BJ (cell line): ENCODE data around the gene RUNX2. TPM values are rescaled to one million over a fixed set of nuclear protein-coding genes. Genes with fewer than 3 reads are reported as not detected.

Experiments used
- CTCF ChIA-PET: fragments of 350-600 bp; formaldehyde crosslinking; extraction: SDS; loops from one replicate; lab custom pipeline; 2021; ENCODE audit warnings: antibody characterized with exemption, inconsistent platforms; lab: Yijun Ruan, JAX
- POLR2A ChIA-PET: fragments of 300-600 bp; sonication (Branson Sonifier 250); formaldehyde crosslinking; extraction: SDS; loops from one replicate; lab custom pipeline; 2021; ENCODE audit warnings: antibody characterized with exemption; lab: Charles Lee
- DNase-seq: peaks from one replicate; pipeline ENCODE4 v3.0.0-alpha.2; 2011; ENCODE audit warnings: low read depth
- H3K27me3 ChIP-seq: 2 replicates; pipeline ENCODE4 v1.6.0; 2011; ENCODE audit warnings: low read length; ENCODE audit not compliant: control insufficient read depth, insufficient read depth
- H3K36me3 ChIP-seq: 2 replicates; pipeline ENCODE4 v1.5.1; 2011; ENCODE audit warnings: low read length; ENCODE audit not compliant: control insufficient read depth, insufficient read depth
- H3K4me3 ChIP-seq: 2 replicates; pipeline ENCODE4 v1.5.1; 2011; ENCODE audit warnings: low read depth, mild to moderate bottlenecking, control low read depth, low read length
- polyA plus RNA-seq: library from polyadenylated mRNA; depleted of rRNA; stranded (reverse); fragments of >200 nt; gene quantifications from 2 replicates; pipeline ENCODE4 v1.2.3, GENCODE V29; 2011; rRNA removed
- TF ChIP-seq, protein P1 (sequence below): IDR thresholded peaks from 2 replicates; pipeline ENCODE4 v1.5.1; 2011; ENCODE audit warnings: low read depth, mild to moderate bottlenecking, control low read depth, inconsistent platforms, low read length, moderate library complexity; ENCODE audit not compliant: insufficient read depth

Gene RUNX2
- polyA plus RNA-seq, 1 experiment, result 1.5 TPM

DNA sequence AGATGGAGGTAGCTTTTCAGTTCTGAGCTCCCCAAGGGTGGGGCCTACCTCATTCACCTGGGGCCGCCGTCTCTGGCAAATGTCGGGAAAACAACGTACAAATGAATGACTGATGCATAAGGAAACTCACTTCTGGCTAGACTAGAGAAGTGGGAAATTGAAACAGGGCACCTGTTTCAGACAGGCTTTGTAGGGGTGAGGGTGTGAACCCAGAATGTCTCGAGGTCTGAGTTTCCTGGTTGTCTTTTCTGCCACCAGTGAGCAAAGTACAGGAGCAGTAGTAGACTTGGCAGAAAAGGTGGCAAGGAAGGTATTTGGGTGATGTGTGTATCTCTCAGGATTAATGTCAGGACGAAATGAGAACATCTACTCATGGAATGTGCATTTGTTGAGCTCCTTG, 379.0 kb downstream of the RUNX2 start:
- Histone ChIP-seq H3K36me3 (no peaks in the 10 kb centered on the region), H3K4me3 (no peak overlapping the region), H3K27me3 (no peaks in the 10 kb centered on the region)
- TF ChIP-seq, protein P1, sequence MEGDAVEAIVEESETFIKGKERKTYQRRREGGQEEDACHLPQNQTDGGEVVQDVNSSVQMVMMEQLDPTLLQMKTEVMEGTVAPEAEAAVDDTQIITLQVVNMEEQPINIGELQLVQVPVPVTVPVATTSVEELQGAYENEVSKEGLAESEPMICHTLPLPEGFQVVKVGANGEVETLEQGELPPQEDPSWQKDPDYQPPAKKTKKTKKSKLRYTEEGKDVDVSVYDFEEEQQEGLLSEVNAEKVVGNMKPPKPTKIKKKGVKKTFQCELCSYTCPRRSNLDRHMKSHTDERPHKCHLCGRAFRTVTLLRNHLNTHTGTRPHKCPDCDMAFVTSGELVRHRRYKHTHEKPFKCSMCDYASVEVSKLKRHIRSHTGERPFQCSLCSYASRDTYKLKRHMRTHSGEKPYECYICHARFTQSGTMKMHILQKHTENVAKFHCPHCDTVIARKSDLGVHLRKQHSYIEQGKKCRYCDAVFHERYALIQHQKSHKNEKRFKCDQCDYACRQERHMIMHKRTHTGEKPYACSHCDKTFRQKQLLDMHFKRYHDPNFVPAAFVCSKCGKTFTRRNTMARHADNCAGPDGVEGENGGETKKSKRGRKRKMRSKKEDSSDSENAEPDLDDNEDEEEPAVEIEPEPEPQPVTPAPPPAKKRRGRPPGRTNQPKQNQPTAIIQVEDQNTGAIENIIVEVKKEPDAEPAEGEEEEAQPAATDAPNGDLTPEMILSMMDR, result no peak
- POLR2A ChIA-PET, result no interaction called here
- no peak for DNase-seq
- CTCF ChIA-PET, result no interaction called here

DNA sequence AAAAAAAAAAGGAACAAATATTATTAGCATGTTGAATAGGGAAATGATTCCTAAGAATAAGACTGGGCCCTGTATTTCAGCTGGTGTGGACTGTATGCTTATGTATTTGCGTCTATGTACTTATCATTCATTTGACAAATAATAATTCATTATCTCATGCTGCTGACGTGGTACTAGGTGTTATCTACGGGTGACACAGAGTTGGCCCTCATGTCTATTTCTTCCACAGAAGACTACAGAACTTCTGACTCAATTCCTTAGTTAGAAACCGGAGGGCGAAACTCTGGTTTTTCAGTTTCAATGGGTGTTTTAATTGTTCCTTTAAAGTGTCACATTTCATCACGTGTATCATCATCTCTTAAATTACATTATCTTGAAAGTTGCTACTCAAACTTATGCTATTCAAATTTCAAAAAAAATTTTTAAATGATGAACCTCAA, 381.7 kb downstream of the RUNX2 start:
- no peak for DNase-seq
- Histone ChIP-seq H3K4me3 (no peak overlapping the region), H3K36me3 (no peaks in the 10 kb centered on the region), H3K27me3 (no peaks in the 10 kb centered on the region)
- POLR2A ChIA-PET, result no interaction called here
- TF ChIP-seq, protein P1, result no peak
- CTCF ChIA-PET, result no interaction called here

DNA sequence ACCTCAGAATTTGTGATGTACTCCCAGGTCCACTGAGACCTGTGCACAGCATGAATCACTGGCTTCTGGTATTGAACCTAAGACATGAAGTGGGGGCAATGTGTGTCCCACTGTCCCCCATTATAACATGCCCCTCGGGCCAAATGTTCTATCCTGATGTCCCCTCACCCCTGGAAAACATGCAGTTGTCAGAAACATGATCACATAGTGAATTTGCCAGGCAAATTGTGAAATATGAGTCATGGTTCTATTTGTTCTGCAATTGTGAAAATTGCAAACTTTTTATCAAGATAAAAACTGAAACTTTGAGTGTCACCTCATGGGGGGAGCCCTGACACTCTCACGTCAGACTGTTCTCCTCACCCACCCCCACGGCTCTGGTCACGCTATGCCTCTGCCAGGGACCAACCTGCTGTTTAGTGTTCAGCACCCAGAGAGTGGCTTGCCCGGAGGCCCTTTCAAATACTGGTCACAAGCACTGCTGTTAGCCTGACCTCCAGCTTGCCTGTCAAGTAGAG, 382.2 kb downstream of the RUNX2 start:
- H3K27me3 ChIP-seq, result no peaks in the 10 kb centered on the region
- ChIA-PET POLR2A (no interaction called here), CTCF (interaction anchor here (0.6 to 1.0 kb wide), 2 partner anchors 64 to 277 kb away, joined by 3 read pairs; no protein-coding TSS in a partner anchor)
- no peak for DNase-seq
- TF ChIP-seq, protein P1, result no peak
- H3K36me3 ChIP-seq, result no peaks in the 10 kb centered on the region
- H3K4me3 ChIP-seq, result no peak overlapping the region

DNA sequence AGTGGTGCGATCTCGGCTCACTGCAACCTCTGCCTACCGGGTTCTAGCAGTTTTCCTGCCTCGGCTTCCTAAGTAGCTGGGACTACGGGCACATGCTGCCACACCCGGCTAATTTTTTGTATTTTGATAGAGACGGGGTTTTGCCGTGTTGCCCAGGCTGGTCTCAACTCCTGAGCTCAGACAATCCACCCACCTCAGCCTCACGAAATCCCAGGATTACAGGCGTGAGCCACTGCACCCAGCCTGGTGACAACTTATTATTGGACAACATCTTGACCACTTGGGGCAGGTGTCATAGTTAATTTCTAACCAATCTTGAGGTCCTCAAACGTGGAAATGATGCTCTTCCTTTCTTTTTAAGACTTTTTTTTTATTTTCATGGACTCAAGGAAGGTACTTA, 383.9 kb downstream of the RUNX2 start:
- TF ChIP-seq, protein P1, result no peak
- CTCF ChIA-PET, result interaction anchor here (1.3 to 1.4 kb wide), 2 partner anchors 291 to 1236 kb away, joined by 3 read pairs; no protein-coding TSS in a partner anchor
- Histone ChIP-seq H3K4me3 (no peak overlapping the region), H3K36me3 (no peaks in the 10 kb centered on the region), H3K27me3 (no peaks in the 10 kb centered on the region)
- POLR2A ChIA-PET, result no interaction called here
- no peak for DNase-seq

DNA sequence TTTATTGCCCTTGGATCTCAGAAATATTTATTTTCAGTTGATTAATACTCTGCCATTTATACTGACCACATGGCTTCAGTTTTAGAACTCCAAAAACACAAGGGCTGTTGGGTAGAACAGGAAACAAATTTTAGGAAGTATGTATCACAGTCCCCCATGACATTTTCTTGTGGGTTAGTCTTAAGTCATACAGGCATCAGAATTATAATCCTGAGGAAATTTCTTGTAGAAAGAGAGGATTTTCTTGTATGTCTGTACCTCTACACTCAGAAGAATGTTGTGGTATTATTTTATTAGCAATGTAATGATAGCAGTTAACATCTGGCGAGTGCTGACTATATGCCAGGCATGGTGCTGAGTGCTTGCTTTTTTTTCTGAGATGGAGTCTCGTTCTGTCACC, 384.7 kb downstream of the RUNX2 start:
- POLR2A ChIA-PET, result no interaction called here
- Histone ChIP-seq H3K36me3 (no peaks in the 10 kb centered on the region), H3K4me3 (no peak overlapping the region), H3K27me3 (no peaks in the 10 kb centered on the region)
- TF ChIP-seq, protein P1, result no peak
- CTCF ChIA-PET, result interaction anchor here (0.8 to 2.4 kb wide), 3 partner anchors 15 to 1056 kb away, joined by 3 to 12 read pairs (median 3); no protein-coding TSS in a partner anchor
- DNase-seq, result no peak

Other genes starting within 250 kb of the RUNX2 start
- gene SUPT3H, start 49.6 kb downstream of the RUNX2 start, polyA plus RNA-seq, result 7.8 and 9.2 TPM in 2 replicates